ENCODE results near the gene TAGAP. TPM values are rescaled to one million over a fixed set of nuclear protein-coding genes. Genes with fewer than 3 reads are reported as not detected.

TAGAP gene
- total RNA-seq, 1 experiment from 2014 or later, result 0.22 TPM

GRCh38 chr6:159064477-159064876, 19.7 kb upstream of the TAGAP start:
- Mint-ChIP-seq H3K9me3 (no peaks in the 10 kb centered on the region), H3K4me3 (no peak overlapping the region), H3K4me1 (peaks cover 14% of the 10 kb centered on the region), H3K27me3 (ENCODE audit: low read depth) (peaks cover 19% of the 10 kb centered on the region), H3K36me3 (no peaks in the 10 kb centered on the region), H3K27ac (no peak overlapping the region)
- DNase-seq (ENCODE audit: low spot score), result no peak
- ChIA-PET POLR2A (no interaction called here), CTCF (interaction anchor here (1.0 to 1.5 kb wide), 2 partner anchors 29 to 70 kb away, joined by 3 to 5 read pairs; no protein-coding TSS in a partner anchor)
- TF ChIP-seq ZBTB43 (CRISPR knock-in tag; IDR thresholded peaks at IDR 0.05) (no peak), ZNF423 (CRISPR knock-in tag; IDR thresholded peaks at IDR 0.05) (no peak), AFF4 (CRISPR knock-in tag; IDR thresholded peaks at IDR 0.05; ENCODE audit: borderline replicate concordance) (no peak), CREB1 (CRISPR knock-in tag; IDR thresholded peaks at IDR 0.05) (no peak), SOX15 (CRISPR knock-in tag; IDR thresholded peaks at IDR 0.05) (no peak), CREM (CRISPR knock-in tag; IDR thresholded peaks at IDR 0.05) (no peak), OVOL2 (CRISPR knock-in tag; IDR thresholded peaks at IDR 0.05; ENCODE audit: borderline replicate concordance) (no peak)
- no peak for ATAC-seq

GRCh38 chr6:159063549-159063948, 18.8 kb upstream of the TAGAP start:
- no peak for ATAC-seq
- Mint-ChIP-seq H3K27ac (no peak overlapping the region), H3K27me3 (ENCODE audit: low read depth) (peaks cover 10% of the 10 kb centered on the region), H3K9me3 (no peaks in the 10 kb centered on the region), H3K4me1 (peaks cover 5% of the 10 kb centered on the region), H3K4me3 (no peak overlapping the region), H3K36me3 (no peaks in the 10 kb centered on the region)
- ChIA-PET CTCF (no interaction called here), POLR2A (no interaction called here)
- no peak for DNase-seq (ENCODE audit: low spot score)
- no peak for TF ChIP-seq ZNF281 (CRISPR knock-in tag; IDR thresholded peaks at IDR 0.05)
- no peak for TF ChIP-seq RELA (CRISPR knock-in tag; IDR thresholded peaks at IDR 0.05; ENCODE audit: borderline replicate concordance)
- no peak for TF ChIP-seq SMAD3 (CRISPR knock-in tag; IDR thresholded peaks at IDR 0.05; ENCODE audit: borderline replicate concordance)
- TF ChIP-seq SOX15 (CRISPR knock-in tag; IDR thresholded peaks at IDR 0.05), result no peak

GRCh38 chr6:159062976-159063375, 18.2 kb upstream of the TAGAP start:
- Mint-ChIP-seq H3K36me3 (no peaks in the 10 kb centered on the region), H3K4me3 (no peak overlapping the region), H3K9me3 (no peaks in the 10 kb centered on the region), H3K27me3 (ENCODE audit: low read depth) (peaks cover 5% of the 10 kb centered on the region), H3K27ac (no peak overlapping the region), H3K4me1 (no peaks in the 10 kb centered on the region)
- DNase-seq (ENCODE audit: low spot score), result no peak
- CTCF ChIA-PET, result no interaction called here
- POLR2A ChIA-PET, result no interaction called here
- no peak for ATAC-seq
- no peak for TF ChIP-seq FOXP4 (CRISPR knock-in tag; IDR thresholded peaks at IDR 0.05)
- no peak for TF ChIP-seq ELF4 (CRISPR knock-in tag; IDR thresholded peaks at IDR 0.05; ENCODE audit: low read depth)
- no peak for TF ChIP-seq AFF4 (CRISPR knock-in tag; IDR thresholded peaks at IDR 0.05; ENCODE audit: borderline replicate concordance)
- no peak for TF ChIP-seq E2F5 (CRISPR knock-in tag; IDR thresholded peaks at IDR 0.05)
- no peak for TF ChIP-seq ZNF317 (CRISPR knock-in tag; IDR thresholded peaks at IDR 0.05; ENCODE audit: borderline replicate concordance, low read depth)
- no peak for TF ChIP-seq ATF3 (CRISPR knock-in tag; conservative IDR thresholded peaks at IDR 0.05)
- no peak for TF ChIP-seq SP1 (CRISPR knock-in tag; conservative IDR thresholded peaks at IDR 0.05)
- no peak for TF ChIP-seq FOXP1 (CRISPR knock-in tag; IDR thresholded peaks at IDR 0.05; ENCODE audit: borderline replicate concordance)

Data from WTC11 (cell line).